H1 (cell line): ENCODE results near the gene RASSF4. TPM values are rescaled to one million over a fixed set of nuclear protein-coding genes. Genes with fewer than 3 reads are reported as not detected.
A peak's percentile ranks its signal among the peaks of the same experiment; 100 is the strongest.

Experiments used
- CTCF ChIA-PET: fragments of 300-600 bp; sonication (Branson Sonifier 250); formaldehyde crosslinking; loops from one replicate; lab custom pipeline; 2021; ENCODE audit not compliant: partially characterized antibody; lab: Charles Lee
- POLR2A ChIA-PET: fragments of 300-600 bp; sonication (Branson Sonifier 250); formaldehyde crosslinking; loops from one replicate; lab custom pipeline; 2021; ENCODE audit warnings: inconsistent platforms; ENCODE audit not compliant: partially characterized antibody; lab: Charles Lee
- DNase-seq, 2 experiments: peaks; one replicate each; pipeline versions ENCODE4 v3.0.0 to v3.0.0-alpha.2; 2010 to 2022; ENCODE audit warnings: low spot score in 2 of 2, low read depth in 1 of 2, mixed read lengths in 1 of 2
- FAIRE-seq: peaks from 2 replicates; lab custom pipeline; 2011; peaks lifted over from hg19 to GRCh38; lab: Jason Lieb, UNC
- H2AFZ ChIP-seq: 2 replicates; pipeline ENCODE4 v1.8.1; 2012; ENCODE audit warnings: low read length, inconsistent platforms
- H2AK5ac ChIP-seq: 2 replicates; pipeline ENCODE4 v1.6.1; 2013; ENCODE audit warnings: low read depth, low read length
- H2BK120ac ChIP-seq: replicated peaks from 2 replicates; pipeline ENCODE3; 2013; ENCODE audit warnings: low read depth, low read length, inconsistent platforms
- H2BK12ac ChIP-seq: 2 replicates; pipeline ENCODE4 v1.6.1; 2013; ENCODE audit warnings: low read depth, low read length
- H2BK15ac ChIP-seq: 2 replicates; pipeline ENCODE4 v1.6.1; 2013; ENCODE audit warnings: low read length
- H2BK20ac ChIP-seq: 2 replicates; pipeline ENCODE4 v1.6.1; 2013; ENCODE audit warnings: low read length
- H2BK5ac ChIP-seq: 2 replicates; pipeline ENCODE4 v1.6.1; 2013; ENCODE audit warnings: low read depth, low read length
- H3K14ac ChIP-seq: 2 replicates; pipeline ENCODE4 v1.6.1; 2013; ENCODE audit warnings: inconsistent platforms; ENCODE audit not compliant: insufficient read length
- H3K18ac ChIP-seq: 2 replicates; pipeline ENCODE4 v1.6.1; 2013; ENCODE audit warnings: low read length; ENCODE audit errors: extremely low read depth
- H3K23ac ChIP-seq: 2 replicates; pipeline ENCODE4 v1.6.1; 2013; ENCODE audit warnings: inconsistent platforms; ENCODE audit not compliant: insufficient read length
- H3K23me2 ChIP-seq: 2 replicates; pipeline ENCODE4 v1.6.1; 2013; ENCODE audit warnings: low read depth, low read length
- H3K27ac ChIP-seq: 2 replicates; pipeline ENCODE4 v1.6.1; 2011; ENCODE audit warnings: low read depth, low read length, inconsistent platforms
- H3K27me3 ChIP-seq, 4 experiments: replicated peaks in 1 of 4; 1 replicate in 1 of 4; 2 replicates in 3 of 4; pipeline versions ENCODE4 v1.6.1 to v1.8.1; 2011 to 2013; ENCODE audit warnings: low read length in 3 of 4, mild to moderate bottlenecking in 3 of 4, inconsistent platforms in 2 of 4, mixed read lengths in 2 of 4, moderate library complexity in 1 of 4; ENCODE audit not compliant: control insufficient read depth in 3 of 4, insufficient read depth in 3 of 4; ENCODE audit errors: extremely low read depth in 1 of 4
- H3K36me3 ChIP-seq, 4 experiments: 2 replicates each; pipeline versions ENCODE4 v1.6.1 to v1.8.1; 2011 to 2013; ENCODE audit warnings: mild to moderate bottlenecking in 4 of 4, low read length in 3 of 4, moderate library complexity in 2 of 4, control low read depth in 1 of 4, inconsistent platforms in 1 of 4; ENCODE audit not compliant: insufficient read depth in 4 of 4, control insufficient read depth in 2 of 4
- H3K4ac ChIP-seq: replicated peaks from 2 replicates; pipeline ENCODE3; 2013; ENCODE audit warnings: low read length, low read depth, mixed read lengths, inconsistent platforms; ENCODE audit not compliant: insufficient read length
- H3K4me1 ChIP-seq, 4 experiments: replicated peaks in 1 of 4; 1 replicate in 1 of 4; 2 replicates in 3 of 4; pipeline versions ENCODE4 v1.6.1 to v1.8.1; 2011 to 2013; ENCODE audit warnings: low read length in 3 of 4, inconsistent platforms in 2 of 4, mixed read lengths in 1 of 4; ENCODE audit not compliant: insufficient read depth in 4 of 4, control insufficient read depth in 3 of 4
- H3K4me2 ChIP-seq, 2 experiments: 2 replicates each; pipeline versions ENCODE4 v1.6.1 to v1.8.1; 2011 to 2013; ENCODE audit warnings: low read depth in 2 of 2, low read length in 2 of 2, control low read depth in 1 of 2, inconsistent platforms in 1 of 2, mild to moderate bottlenecking in 1 of 2; ENCODE audit not compliant: insufficient read depth in 1 of 2
- H3K4me3 ChIP-seq, 4 experiments: fragments of 200-600, 300-600 bp in 1 of 4; sonication (generic), shearing (Covaris generic), sonication (Bioruptor Twin) in 1 of 4; 2 replicates each; pipeline versions ENCODE4 v1.5.1 to v1.8.1; 2011 to 2016; ENCODE audit warnings: low read length in 4 of 4, low read depth in 3 of 4, control low read depth in 2 of 4, inconsistent platforms in 2 of 4, mild to moderate bottlenecking in 2 of 4, mixed read lengths in 1 of 4, moderate library complexity in 1 of 4; ENCODE audit not compliant: insufficient read depth in 2 of 4; ENCODE audit errors: extremely low read depth in 1 of 4
- H3K56ac ChIP-seq: replicated peaks from 2 replicates; pipeline ENCODE3; 2013; ENCODE audit warnings: low read depth, mild to moderate bottlenecking, mixed read lengths, low read length, inconsistent platforms; ENCODE audit not compliant: insufficient read length
- H3K79me1 ChIP-seq: 2 replicates; pipeline ENCODE4 v1.6.1; 2013; ENCODE audit warnings: low read depth, low read length, control low read depth
- H3K79me2 ChIP-seq, 2 experiments: 2 replicates each; pipeline versions ENCODE4 v1.6.1 to v1.8.1; 2012 to 2013; ENCODE audit warnings: low read length in 2 of 2, mild to moderate bottlenecking in 2 of 2, inconsistent platforms in 1 of 2; ENCODE audit not compliant: insufficient read depth in 2 of 2, control insufficient read depth in 1 of 2
- H3K9ac ChIP-seq, 4 experiments: replicated peaks in 1 of 4; 1 replicate in 1 of 4; 2 replicates in 3 of 4; pipeline versions ENCODE4 v1.6.1 to v1.8.1; 2011 to 2013; ENCODE audit warnings: low read depth in 3 of 4, low read length in 3 of 4, control low read depth in 2 of 4, mild to moderate bottlenecking in 2 of 4, moderate library complexity in 2 of 4, inconsistent platforms in 1 of 4; ENCODE audit errors: extremely low read depth in 1 of 4
- H3K9me3 ChIP-seq, 2 experiments: 2 replicates each; pipeline versions ENCODE4 v1.6.1 to v1.8.1; 2012 to 2013; ENCODE audit warnings: mild to moderate bottlenecking in 2 of 2, moderate library complexity in 2 of 2, control low read depth in 1 of 2, inconsistent platforms in 1 of 2, low read depth in 1 of 2, low read length in 1 of 2, mixed read lengths in 1 of 2; ENCODE audit not compliant: insufficient read depth in 2 of 2
- H4K20me1 ChIP-seq, 2 experiments: replicated peaks in 1 of 2; 2 replicates each; pipeline versions ENCODE3 to v1.8.1; 2011 to 2013; ENCODE audit warnings: inconsistent platforms in 2 of 2, low read length in 2 of 2, mild to moderate bottlenecking in 1 of 2; ENCODE audit not compliant: insufficient read depth in 2 of 2, control insufficient read depth in 1 of 2
- H4K5ac ChIP-seq: 2 replicates; pipeline ENCODE4 v1.6.1; 2013; ENCODE audit warnings: low read length, low read depth, mixed read lengths, inconsistent platforms; ENCODE audit not compliant: insufficient read length
- H4K8ac ChIP-seq: 2 replicates; pipeline ENCODE4 v1.8.0; 2013; ENCODE audit warnings: mild to moderate bottlenecking, moderate library complexity, low read length, inconsistent platforms; ENCODE audit not compliant: insufficient read depth; ENCODE audit errors: extremely low read depth
- H4K91ac ChIP-seq: replicated peaks from 2 replicates; pipeline ENCODE3; 2013; ENCODE audit warnings: low read length, mixed read lengths, inconsistent platforms; ENCODE audit not compliant: insufficient read length
- ATF2 ChIP-seq: IDR thresholded peaks from 2 replicates; pipeline ENCODE4 v1.6.1; 2012; ENCODE audit warnings: low read length, inconsistent platforms
- BACH1 ChIP-seq: IDR thresholded peaks from 2 replicates; pipeline ENCODE4 v1.6.1; 2012; ENCODE audit warnings: low read length, improper control_type of control experiment
- CTCF ChIP-seq, 3 experiments: IDR thresholded peaks; 1 replicate in 2 of 3; 2 replicates in 1 of 3; pipeline versions ENCODE4 v1.5.1 to v1.6.1; 2011; ENCODE audit warnings: low read length in 3 of 3, mild to moderate bottlenecking in 3 of 3, inconsistent platforms in 2 of 3, low read depth in 1 of 3, moderate library complexity in 1 of 3; ENCODE audit not compliant: insufficient read depth in 1 of 3; ENCODE audit errors: control extremely low read depth in 1 of 3
- JUND ChIP-seq: IDR thresholded peaks from 2 replicates; pipeline ENCODE4 v1.6.1; 2011; ENCODE audit warnings: mild to moderate bottlenecking, improper control_type of control experiment, low read length
- RAD21 ChIP-seq, 2 experiments: IDR thresholded peaks in 1 of 2; conservative IDR thresholded peaks in 1 of 2; 2 replicates each; pipeline ENCODE4 v1.6.1; 2011; ENCODE audit warnings: low read depth in 2 of 2, low read length in 2 of 2, improper control_type of control experiment in 1 of 2, inconsistent platforms in 1 of 2, mild to moderate bottlenecking in 1 of 2, moderate library complexity in 1 of 2
- RBBP5 ChIP-seq: IDR thresholded peaks from 2 replicates; pipeline ENCODE4 v1.7.1; 2012; ENCODE audit warnings: low read depth, mild to moderate bottlenecking, inconsistent platforms, low read length, moderate library complexity, borderline replicate concordance
- SUZ12 ChIP-seq: fragments of 200-600 bp; sonication (generic); IDR thresholded peaks from 2 replicates; pipeline ENCODE4 v1.6.1; 2012; ENCODE audit warnings: mild to moderate bottlenecking, inconsistent platforms, low read length, moderate library complexity, mixed read lengths
- WGBS, 2 experiments: shearing (Covaris generic) in 1 of 2; methylation state at CpG; one replicate each; pipeline versions ENCODE4 v1.1.6 to v1.1.7; 2013 to 2015; ENCODE audit warnings: low lambda C conversion rate in 2 of 2, mixed read lengths in 2 of 2, inconsistent platforms in 1 of 2, low coverage in 1 of 2, missing lambda C conversion rate in 1 of 2; ENCODE audit not compliant: insufficient replicate concordance in 2 of 2, insufficient coverage in 1 of 2, insufficient read length in 1 of 2; ENCODE audit errors: extremely low coverage in 1 of 2, missing lambda C conversion rate in 1 of 2; 5-methylcytosine and 5-hydroxymethylcytosine counted together
- polyA plus RNA-seq, 7 experiments: library from polyadenylated mRNA; depleted of rRNA in 3 of 7; stranded (reverse) in 5 of 7; unstranded in 2 of 7; fragments of >200 nt in 5 of 7; fragments of 200-250 nt in 2 of 7; gene quantifications; 1 replicate in 5 of 7; 2 replicates in 1 of 7; 4 replicates in 1 of 7; pipeline versions ENCODE4 v1.2.1 to v1.2.3, GENCODE V29; 2011 to 2013; ENCODE audit warnings: missing spikeins in 2 of 7, mixed read lengths in 2 of 7
- total RNA-seq: library from RNA; stranded (reverse); fragmentation: NEBNext Ultra II Directional; extraction: Animal tissue kit (Norgen Biotek cat#: 25700); gene quantifications from 2 replicates; pipeline ENCODE4 v1.2.1, GENCODE V29; 2021

The RASSF4 gene
- total and polyA plus RNA-seq, 2 of the 8 experiments (the other 6 are each of a cell fraction or from before 2014, with no cell fraction given) = 14.3 to 14.5 TPM

GRCh38 chr10:44990302-44990655, 30.7 kb downstream of the RASSF4 start:
- Histone ChIP-seq H2AFZ (no peak overlapping the region), H3K4me3 (peak overlapping the region in 2 of 4 experiments; percentile 14 to 16; a peak in 2 of 8 replicates), H3K4me1 (peaks cover 9 to 43% (median 26%) of the 10 kb centered on the region in 4 experiments; a peak in 6 of 7 replicates), H3K4me2 (peak overlapping the region; percentile 31 to 42; a peak in 3 of 4 replicates), H3K14ac (no peak overlapping the region), H3K4ac (no peak overlapping the region), H3K9me3 (no peaks in the 10 kb centered on the region), H2BK15ac (no peak overlapping the region), H2BK120ac (no peak overlapping the region), H2BK12ac (no peak overlapping the region), H2BK5ac (0 out of 2 replicates have a peak overlapping the region, but pooled peaks have one; percentile 35), H4K5ac (no peak overlapping the region), H2AK5ac (no peak overlapping the region), H3K27me3 (peaks cover 0 to 3% (median 1%) of the 10 kb centered on the region in 4 experiments; a peak in 4 of 7 replicates), H4K91ac (no peak overlapping the region), H3K27ac (no peak overlapping the region; the same call in 1 of the 2 replicates), H2BK20ac (no peak overlapping the region), H3K23me2 (no peaks in the 10 kb centered on the region), H4K8ac (no peak overlapping the region), H4K20me1 (no peaks in the 10 kb centered on the region), H3K79me2 (no peaks in the 10 kb centered on the region), H3K36me3 (peaks cover 0 to 3% (median 1%) of the 10 kb centered on the region in 4 experiments; a peak in 1 of 8 replicates), H3K18ac (no peak overlapping the region; the same call in 1 of the 2 replicates), H3K9ac (no peak overlapping the region), H3K23ac (no peak overlapping the region), H3K79me1 (no peaks in the 10 kb centered on the region), H3K56ac (no peak overlapping the region)
- FAIRE-seq (no peak), DNase-seq (peak; percentile 64 to 69)
- POLR2A ChIA-PET = interaction anchor here (0.8 to 2.9 kb wide), 8 partner anchors 10 to 57 kb away, joined by 3 to 11 read pairs (median 4); partner anchors contain the start of genes DEPP1, RASSF4 and ZNF22
- CTCF ChIA-PET = interaction anchor here (0.9 to 12.1 kb wide), 13 partner anchors 10 to 109 kb away, joined by 3 to 117 read pairs (median 4); partner anchors contain the start of genes DEPP1 and ZNF22
- WGBS, 2 experiments = 7% methylated on average over 8 of the region's 8 CpGs; no CpG with 5 or more reads in 1 of the 2 experiments
- TF ChIP-seq RAD21 (IDR thresholded peaks at IDR 0.05 in 1 of 2, conservative IDR thresholded peaks at IDR 0.05 in 1 of 2; ENCODE audit: low read depth in 2 of 2, low read length in 2 of 2) (peak; percentile 60 to 73), CTCF (IDR thresholded peaks at IDR 0.05; ENCODE audit: control extremely low read depth in 1 of 3, insufficient read depth in 1 of 3, low read depth in 1 of 3, low read length in 3 of 3) (peak; percentile 78 to 87 (median 82)), ATF2 (no peak), SUZ12 (no peak), BACH1 (0 out of 2 replicates have a peak, but pooled peaks have one; percentile 8), RBBP5 (no peak), JUND (no peak)
